Kidney epithelial cell (primary cell): ENCODE data around the gene ECT2L. TPM values are rescaled to one million over a fixed set of nuclear protein-coding genes. Genes with fewer than 3 reads are reported as not detected.

Experiments used
- DNase-seq: peaks from one replicate; pipeline ENCODE4 v3.0.0-alpha.2; 2010; ENCODE audit warnings: low read depth
- H3K27me3 ChIP-seq: 2 replicates; pipeline ENCODE4 v1.6.0; 2011; ENCODE audit warnings: low read length; ENCODE audit not compliant: control insufficient read depth, insufficient read depth
- H3K36me3 ChIP-seq: 2 replicates; pipeline ENCODE4 v1.5.1; 2011; ENCODE audit warnings: low read length; ENCODE audit not compliant: control insufficient read depth, insufficient read depth
- H3K4me3 ChIP-seq: 2 replicates; pipeline ENCODE4 v1.5.1; 2011; ENCODE audit warnings: low read depth, mild to moderate bottlenecking, control low read depth, low read length
- CTCF ChIP-seq: IDR thresholded peaks from 2 replicates; pipeline ENCODE4 v1.5.1; 2011; ENCODE audit warnings: mild to moderate bottlenecking, moderate library complexity, low read length, control low read depth, inconsistent platforms; ENCODE audit not compliant: insufficient read depth, poor library complexity, severe bottlenecking
- total RNA-seq: library from RNA; depleted of rRNA; stranded (reverse); fragments of >200 nt; gene quantifications from 2 replicates; pipeline ENCODE4 v1.2.3, GENCODE V29; 2015

Gene ECT2L
- total RNA-seq, 1 donor from 2014 or later = not detected

DNA sequence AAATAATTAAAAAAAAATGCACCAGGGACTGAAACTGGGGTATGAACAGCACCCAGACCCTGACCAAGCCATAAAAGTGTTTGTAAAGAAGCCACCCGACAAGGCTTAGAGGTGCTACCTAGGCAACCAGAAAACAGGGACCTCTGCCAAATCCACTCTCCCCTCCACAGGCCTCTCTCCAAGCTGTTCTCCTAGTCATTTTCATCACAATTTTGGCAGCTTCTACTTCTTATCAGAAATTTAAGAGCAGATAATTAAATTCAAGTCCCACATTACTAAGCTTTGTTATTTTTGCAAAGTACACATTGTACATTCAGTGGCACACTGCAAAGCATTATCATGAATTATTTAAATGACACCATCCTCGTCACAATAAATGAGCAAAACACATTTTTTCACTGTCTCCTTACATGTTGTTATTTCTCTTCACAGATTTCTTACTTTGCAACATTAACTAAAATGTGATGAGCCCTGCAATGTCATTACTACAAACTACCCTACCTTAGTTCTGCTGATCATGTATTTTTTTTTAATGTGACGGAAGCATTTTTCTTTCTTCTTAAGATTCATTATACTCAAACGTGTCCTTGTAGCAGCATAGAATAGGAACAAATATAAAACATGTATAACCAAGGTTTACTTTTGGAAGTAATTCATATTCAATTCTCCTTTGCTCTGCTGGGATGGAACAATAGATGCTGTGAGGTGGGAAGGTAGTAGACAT is 38.1 kb downstream of the ECT2L start:
- H3K36me3 ChIP-seq = no peaks in the 10 kb centered on the region
- no peaks in the 10 kb centered on the region for H3K27me3 ChIP-seq
- DNase-seq = no peak
- no peak overlapping the region for H3K4me3 ChIP-seq
- TF ChIP-seq CTCF = no peak

- TF ChIP-seq CTCF = no peak
- no peak for DNase-seq
- Histone ChIP-seq H3K36me3 (no peaks in the 10 kb centered on the region), H3K4me3 (no peak overlapping the region), H3K27me3 (no peaks in the 10 kb centered on the region)
Observed at GRCh38 chr6:138837246-138837645, 41.4 kb downstream of the ECT2L start.

- no peak for DNase-seq
- Histone ChIP-seq H3K27me3 (no peaks in the 10 kb centered on the region), H3K4me3 (no peak overlapping the region), H3K36me3 (no peaks in the 10 kb centered on the region)
- TF ChIP-seq CTCF = no peak
Observed at GRCh38 chr6:138844192-138844591, 48.3 kb downstream of the ECT2L start.

DNA sequence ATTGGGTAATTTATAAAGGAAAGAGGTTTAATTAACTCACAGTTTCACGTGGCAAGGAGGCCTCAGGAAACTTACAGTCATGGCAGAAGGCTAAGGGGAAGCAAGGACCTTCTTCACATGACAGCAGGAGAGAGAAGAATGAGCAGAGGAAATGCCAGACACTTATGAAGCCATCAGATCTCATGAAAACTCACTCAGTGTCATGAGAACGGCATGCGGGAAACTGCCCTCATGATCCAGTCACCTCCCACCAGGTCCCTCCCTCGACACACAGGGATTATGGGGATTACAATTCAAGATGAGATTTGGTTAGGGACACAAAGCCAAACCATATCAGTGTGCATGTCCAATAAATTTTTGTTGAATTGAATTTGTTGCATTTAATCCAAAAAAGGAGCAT is 52.0 kb downstream of the ECT2L start:
- TF ChIP-seq CTCF = no peak
- Histone ChIP-seq H3K4me3 (no peak overlapping the region), H3K27me3 (no peaks in the 10 kb centered on the region), H3K36me3 (no peaks in the 10 kb centered on the region)
- DNase-seq = no peak

DNA sequence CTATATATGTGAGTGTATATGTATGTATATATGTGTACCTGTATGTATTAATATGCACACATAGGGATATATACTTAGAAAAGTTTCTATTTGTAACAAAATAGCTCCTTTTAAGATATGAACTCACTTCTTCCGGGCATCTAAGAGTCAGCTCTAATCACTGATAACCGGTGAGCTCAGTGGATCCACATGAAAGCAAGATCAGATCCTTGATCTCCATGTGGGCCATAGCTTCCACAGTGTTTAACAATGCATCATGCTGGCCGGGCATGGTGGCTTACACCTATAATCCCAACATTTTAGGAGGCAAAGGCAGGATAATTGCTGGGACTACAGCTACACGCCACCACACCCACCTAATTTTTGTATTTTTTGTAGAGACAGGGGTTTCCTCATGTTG is 52.6 kb downstream of the ECT2L start:
- no peak for DNase-seq
- Histone ChIP-seq H3K36me3 (no peaks in the 10 kb centered on the region), H3K4me3 (no peak overlapping the region), H3K27me3 (no peaks in the 10 kb centered on the region)
- no peak for TF ChIP-seq CTCF

DNA sequence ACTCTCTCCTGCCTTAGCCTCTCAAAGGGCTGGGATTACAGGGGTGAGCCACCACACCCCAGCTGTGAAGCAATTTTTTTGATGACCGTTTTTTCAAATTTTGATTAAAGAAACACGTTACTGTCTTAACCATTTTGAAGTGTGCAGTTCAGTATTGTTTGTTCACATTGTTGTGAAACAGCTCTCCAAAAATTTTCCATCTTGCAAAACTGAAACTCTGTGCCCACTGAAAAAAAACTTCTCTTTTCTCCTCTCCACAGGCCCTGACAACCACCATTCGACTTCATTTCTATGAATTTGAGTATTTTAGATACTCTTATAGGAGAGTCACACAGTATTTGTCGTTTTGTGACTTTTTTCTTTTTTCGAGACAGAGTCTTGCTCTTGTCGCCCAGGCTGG is 53.9 kb downstream of the ECT2L start:
- DNase-seq = no peak
- H3K4me3 ChIP-seq = no peak overlapping the region
- no peaks in the 10 kb centered on the region for H3K27me3 ChIP-seq
- H3K36me3 ChIP-seq = no peaks in the 10 kb centered on the region
- no peak for TF ChIP-seq CTCF
